HepG2 (cell line): Measurements from ENCODE around the gene MTMR6. TPM values are rescaled to one million over a fixed set of nuclear protein-coding genes. Genes with fewer than 3 reads are reported as not detected.

Experiments
- ATAC-seq: fragments of 200-7000 bp; cut with Tn5 transposase; 3 replicates; pipeline ENCODE4 v1.9.1; 2020; ENCODE audit warnings: mild to moderate bottlenecking, moderate library complexity
- BruUV-seq: library from RNA; stranded (reverse); fragments of 400-500 nt; replicated peaks from 2 replicates; lab custom pipeline; 2021; lab: Mats Ljungman, UMichigan
- CTCF ChIA-PET: fragments of 300-600 bp; formaldehyde crosslinking; extraction: SDS; loops from one replicate; lab custom pipeline; 2021; ENCODE audit warnings: low total read pairs, inconsistent platforms, low intra/inter-chr PET ratio; lab: Yijun Ruan, JAX
- POLR2A ChIA-PET: fragments of 350-600 bp; sonication (Branson Sonifier 250); formaldehyde crosslinking; loops from one replicate; lab custom pipeline; 2020; ENCODE audit warnings: antibody characterized with exemption, inconsistent platforms; lab: Yijun Ruan, JAX
- DNase-seq: peaks from one replicate; pipeline ENCODE4 v3.0.0-alpha.2; 2015; ENCODE audit warnings: low spot score
- FAIRE-seq: peaks from 3 replicates; lab custom pipeline; 2011; peaks lifted over from hg19 to GRCh38; lab: Jason Lieb, UNC
- H2AFZ ChIP-seq: one replicate; pipeline ENCODE4 v1.6.1; 2011; ENCODE audit warnings: low read length, inconsistent platforms
- H3K27ac ChIP-seq: fragments of 300-600 bp; 3 replicates; pipeline ENCODE4 v1.8.0; 2011; ENCODE audit warnings: mixed run types, mild to moderate bottlenecking, mixed read lengths, low read length, inconsistent platforms; ENCODE audit not compliant: insufficient read depth; ENCODE audit errors: extremely low read length
- H3K27me3 ChIP-seq, 2 experiments: fragments of 200-600 bp in 1 of 2; 2 replicates in 1 of 2; 3 replicates in 1 of 2; pipeline versions ENCODE4 v1.6.0 to v1.8.0; 2011; ENCODE audit warnings: low read length in 2 of 2, mild to moderate bottlenecking in 2 of 2, moderate library complexity in 2 of 2, inconsistent platforms in 1 of 2; ENCODE audit not compliant: insufficient read depth in 2 of 2, control insufficient read depth in 1 of 2
- H3K36me3 ChIP-seq, 2 experiments: fragments of 200-600 bp in 1 of 2; replicated peaks in 1 of 2; 2 replicates in 1 of 2; 3 replicates in 1 of 2; pipeline versions ENCODE4 v1.5.1 to v1.8.0; 2011; ENCODE audit warnings: low read length in 2 of 2, inconsistent platforms in 1 of 2; ENCODE audit not compliant: insufficient read depth in 2 of 2, control insufficient read depth in 1 of 2
- H3K4me1 ChIP-seq: 2 replicates; pipeline ENCODE4 v1.5.1; 2012; ENCODE audit warnings: low read length, inconsistent platforms; ENCODE audit not compliant: insufficient read depth
- H3K4me2 ChIP-seq: 2 replicates; pipeline ENCODE4 v1.6.0; 2011; ENCODE audit warnings: low read depth, low read length, inconsistent platforms
- H3K4me3 ChIP-seq, 3 experiments: fragments of 200-600 bp in 1 of 3; sonication (generic), shearing (Covaris generic) in 1 of 3; replicated peaks in 1 of 3; 2 replicates each; pipeline ENCODE4 v1.5.1; 2011 to 2016; ENCODE audit warnings: low read length in 3 of 3, inconsistent platforms in 2 of 3, low read depth in 2 of 3, mild to moderate bottlenecking in 2 of 3, control low read depth in 1 of 3, mixed read lengths in 1 of 3; ENCODE audit not compliant: insufficient read depth in 1 of 3
- H3K79me2 ChIP-seq: one replicate; pipeline ENCODE4 v1.6.1; 2011; ENCODE audit warnings: low read length, inconsistent platforms; ENCODE audit not compliant: insufficient read depth
- H3K9ac ChIP-seq: 2 replicates; pipeline ENCODE4 v1.6.0; 2011; ENCODE audit warnings: mild to moderate bottlenecking, low read depth, low read length, inconsistent platforms; ENCODE audit not compliant: insufficient read depth
- H3K9me3 ChIP-seq: 2 replicates; pipeline ENCODE4 v1.5.1; 2012; ENCODE audit warnings: mild to moderate bottlenecking, low read length
- H4K20me1 ChIP-seq: 2 replicates; pipeline ENCODE4 v1.6.0; 2011; ENCODE audit warnings: inconsistent platforms, mild to moderate bottlenecking, low read length, moderate library complexity; ENCODE audit not compliant: insufficient read depth
- CREM ChIP-seq, 2 experiments: sonication (generic) in 1 of 2; formaldehyde crosslinking in 1 of 2; IDR thresholded peaks; 2 replicates each; pipeline versions ENCODE4 v1.4.0 to v1.6.1; 2016 to 2020; ENCODE audit warnings: antibody characterized with exemption in 1 of 2, mild to moderate bottlenecking in 1 of 2, missing genetic modification reagents in 1 of 2
- FOXO1 ChIP-seq: sonication (generic); formaldehyde crosslinking; IDR thresholded peaks from 2 replicates; pipeline ENCODE4 v1.4.0; 2020; ENCODE audit warnings: missing genetic modification reagents
- GATA4 ChIP-seq: sonication (generic); IDR thresholded peaks from 2 replicates; pipeline ENCODE4 v1.6.1; 2016; ENCODE audit warnings: antibody characterized with exemption, low read depth, borderline replicate concordance
- HNF1B ChIP-seq: sonication (generic); formaldehyde crosslinking; IDR thresholded peaks from 2 replicates; pipeline ENCODE4 v1.5.1; 2020; ENCODE audit warnings: mild to moderate bottlenecking, moderate library complexity, missing genetic modification reagents
- MBD4 ChIP-seq: IDR thresholded peaks from 2 replicates; pipeline ENCODE4 v1.6.1; 2012; ENCODE audit warnings: low read length, inconsistent platforms, borderline replicate concordance
- MEIS2 ChIP-seq: sonication (generic); formaldehyde crosslinking; IDR thresholded peaks from 2 replicates; pipeline ENCODE4 v1.9.0; 2021; ENCODE audit warnings: mild to moderate bottlenecking, missing genetic modification reagents
- PHF8 ChIP-seq: sonication (generic); formaldehyde crosslinking; IDR thresholded peaks from 2 replicates; pipeline ENCODE4 v1.5.0; 2020; ENCODE audit warnings: missing genetic modification reagents
- REST ChIP-seq, 2 experiments: IDR thresholded peaks; 2 replicates each; pipeline ENCODE4 v1.6.1; 2011 to 2012; ENCODE audit warnings: low read length in 2 of 2, borderline replicate concordance in 1 of 2, low read depth in 1 of 2, mild to moderate bottlenecking in 1 of 2, moderate library complexity in 1 of 2
- SP140L ChIP-seq: sonication (generic); formaldehyde crosslinking; IDR thresholded peaks from 2 replicates; pipeline ENCODE4 v1.4.0; 2020; ENCODE audit warnings: missing genetic modification reagents, borderline replicate concordance
- ZBTB14 ChIP-seq: sonication (generic); formaldehyde crosslinking; IDR thresholded peaks from 2 replicates; pipeline ENCODE4 v1.4.0; 2020; ENCODE audit warnings: missing genetic modification reagents
- ZNF569 ChIP-seq: sonication (generic); formaldehyde crosslinking; IDR thresholded peaks from 2 replicates; pipeline ENCODE4 v1.5.0; 2020; ENCODE audit warnings: mild to moderate bottlenecking, missing genetic modification reagents, moderate library complexity, borderline replicate concordance
- WGBS: methylation state at CpG from one replicate; pipeline ENCODE4 v1.1.6; 2017; ENCODE audit warnings: low lambda C conversion rate; 5-methylcytosine and 5-hydroxymethylcytosine counted together
- in situ Hi-C: cut with HindIII; loops from 2 replicates; pipeline ENCODE4 v1.10.0; 2017; ENCODE audit warnings: low pct_unique_long_range_greater_than_20kb; ENCODE audit not compliant: extremely low pct_ligation_motif_present
- intact Hi-C: fragments of 100-400 bp; cut with micrococcal nuclease; formaldehyde crosslinking; loops from one replicate; pipeline ENCODE4 v1.10.0; 2022; ENCODE audit not compliant: unreplicated experiment
- polyA plus RNA-seq, 8 experiments: library from polyadenylated mRNA; depleted of rRNA in 3 of 8; stranded (reverse) in 7 of 8; unstranded in 1 of 8; fragments of >200 nt; fragmentation: Illumina TruSeq in 4 of 8; extraction: Trizol in 4 of 8; gene quantifications; 2 replicates each; pipeline versions ENCODE4 v1.2.1 to v1.2.3, GENCODE V29; 2011 to 2016; ENCODE audit warnings: low read depth in 4 of 8, missing spikeins in 1 of 8, mixed read lengths in 1 of 8; ENCODE audit not compliant: insufficient read depth in 1 of 8
- total RNA-seq, 5 experiments: library from RNA; depleted of rRNA; stranded (reverse); fragments of >200 nt; fragmentation: Illumina TruSeq; extraction: Trizol; gene quantifications; 2 replicates each; pipeline ENCODE4 v1.2.3, GENCODE V29; 2016; ENCODE audit warnings: low read depth in 1 of 5
- TF ChIP-seq, protein P1 (sequence below): sonication (generic); formaldehyde crosslinking; conservative IDR thresholded peaks from 2 replicates; pipeline ENCODE4 v1.4.0; 2020; ENCODE audit warnings: missing genetic modification reagents
- TF ChIP-seq, protein P2 (sequence below), 2 experiments: sonication (generic) in 1 of 2; formaldehyde crosslinking in 1 of 2; IDR thresholded peaks; 2 replicates each; pipeline versions ENCODE4 v1.4.0 to v1.6.1; 2018 to 2020; ENCODE audit warnings: missing genetic modification reagents in 2 of 2, borderline replicate concordance in 1 of 2, low read depth in 1 of 2, mild to moderate bottlenecking in 1 of 2, missing biosample characterization in 1 of 2

The MTMR6 gene
- total and polyA plus RNA-seq, 2 of the 13 experiments (the other 11 are each of a cell fraction or from before 2014, with no cell fraction given) = 3.4 to 7.8 TPM

GRCh38 chr13:25252752-25253151 lies 34.5 kb downstream of the MTMR6 start (continued):
- TF ChIP-seq MEIS2 (CRISPR knock-in tag) = no peak

GRCh38 chr13:25252225-25252624 lies 35.1 kb downstream of the MTMR6 start:
- no peaks in the 10 kb centered on the region for H3K79me2 ChIP-seq
- peaks cover 9% of the 10 kb centered on the region for H3K4me1 ChIP-seq
- no TSS peak for BruUV-seq
- no peaks in the 10 kb centered on the region for H3K27me3 ChIP-seq
- intact Hi-C loops (no loop called here), in situ Hi-C loops (no loop called here)
- POLR2A ChIA-PET = no interaction called here
- H3K36me3 ChIP-seq = peaks cover 0 to 6% of the 10 kb centered on the region in 2 experiments; a peak in 1 of 5 replicates
- FAIRE-seq (no peak), ATAC-seq (no peak), DNase-seq (no peak)
- no peak overlapping the region for H2AFZ ChIP-seq
- WGBS = 97% methylated on average over 4 of the region's 4 CpGs
- H3K27ac ChIP-seq = no peak overlapping the region
- no peak overlapping the region for H3K4me3 ChIP-seq
- H3K9ac ChIP-seq = no peak overlapping the region
- H4K20me1 ChIP-seq = no peaks in the 10 kb centered on the region
- H3K4me2 ChIP-seq = no peak overlapping the region
- no peaks in the 10 kb centered on the region for H3K9me3 ChIP-seq
- CTCF ChIA-PET = no interaction called here
- TF ChIP-seq MBD4 = no peak
- TF ChIP-seq ZBTB14 (CRISPR knock-in tag) = no peak
- no peak for TF ChIP-seq GATA4
- TF ChIP-seq PHF8 (CRISPR knock-in tag) = no peak
- TF ChIP-seq HNF1B (CRISPR knock-in tag) = no peak
- TF ChIP-seq, protein P1, sequence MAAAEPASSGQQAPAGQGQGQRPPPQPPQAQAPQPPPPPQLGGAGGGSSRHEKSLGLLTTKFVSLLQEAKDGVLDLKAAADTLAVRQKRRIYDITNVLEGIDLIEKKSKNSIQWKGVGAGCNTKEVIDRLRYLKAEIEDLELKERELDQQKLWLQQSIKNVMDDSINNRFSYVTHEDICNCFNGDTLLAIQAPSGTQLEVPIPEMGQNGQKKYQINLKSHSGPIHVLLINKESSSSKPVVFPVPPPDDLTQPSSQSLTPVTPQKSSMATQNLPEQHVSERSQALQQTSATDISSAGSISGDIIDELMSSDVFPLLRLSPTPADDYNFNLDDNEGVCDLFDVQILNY (CRISPR knock-in tag) = no peak
- TF ChIP-seq, protein P2, sequence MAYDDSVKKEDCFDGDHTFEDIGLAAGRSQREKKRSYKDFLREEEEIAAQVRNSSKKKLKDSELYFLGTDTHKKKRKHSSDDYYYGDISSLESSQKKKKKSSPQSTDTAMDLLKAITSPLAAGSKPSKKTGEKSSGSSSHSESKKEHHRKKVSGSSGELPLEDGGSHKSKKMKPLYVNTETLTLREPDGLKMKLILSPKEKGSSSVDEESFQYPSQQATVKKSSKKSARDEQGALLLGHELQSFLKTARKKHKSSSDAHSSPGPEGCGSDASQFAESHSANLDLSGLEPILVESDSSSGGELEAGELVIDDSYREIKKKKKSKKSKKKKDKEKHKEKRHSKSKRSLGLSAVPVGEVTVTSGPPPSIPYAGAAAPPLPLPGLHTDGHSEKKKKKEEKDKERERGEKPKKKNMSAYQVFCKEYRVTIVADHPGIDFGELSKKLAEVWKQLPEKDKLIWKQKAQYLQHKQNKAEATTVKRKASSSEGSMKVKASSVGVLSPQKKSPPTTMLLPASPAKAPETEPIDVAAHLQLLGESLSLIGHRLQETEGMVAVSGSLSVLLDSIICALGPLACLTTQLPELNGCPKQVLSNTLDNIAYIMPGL (CRISPR knock-in tag; IDR thresholded peaks at IDR 0.05; ENCODE audit: borderline replicate concordance in 1 of 2, low read depth in 1 of 2) = no peak
- no peak for TF ChIP-seq ZNF569
- TF ChIP-seq REST (IDR thresholded peaks at IDR 0.05; ENCODE audit: borderline replicate concordance in 1 of 2, low read depth in 1 of 2, low read length in 2 of 2) = no peak
- no peak for TF ChIP-seq SP140L (CRISPR knock-in tag)
- no peak for TF ChIP-seq FOXO1
- no peak for TF ChIP-seq CREM (IDR thresholded peaks at IDR 0.05)
- no peak for TF ChIP-seq CREM (CRISPR knock-in tag; IDR thresholded peaks at IDR 0.05)
